IMR-90 (cell line): ENCODE data around the gene C11orf86. TPM values are rescaled to one million over a fixed set of nuclear protein-coding genes. Genes with fewer than 3 reads are reported as not detected.

Experiments used
- ATAC-seq: fragments of 200-7000 bp; cut with Tn5 transposase; 2 replicates; pipeline ENCODE4 v1.9.1; 2020; ENCODE audit warnings: low read depth, mild to moderate bottlenecking, moderate library complexity
- BruUV-seq: library from RNA; stranded (reverse); fragments of 400-500 nt; replicated peaks from 2 replicates; lab custom pipeline; 2021; lab: Mats Ljungman, UMichigan
- CTCF ChIA-PET: fragments of 300-600 bp; formaldehyde crosslinking; extraction: SDS; loops from one replicate; lab custom pipeline; 2021; ENCODE audit warnings: antibody characterized with exemption; lab: Yijun Ruan, JAX
- POLR2A ChIA-PET: fragments of 300-600 bp; sonication (Branson Sonifier 250); formaldehyde crosslinking; loops from one replicate; lab custom pipeline; 2022; ENCODE audit warnings: antibody characterized with exemption; ENCODE audit not compliant: unreplicated experiment; lab: Charles Lee
- DNase-seq: peaks from one replicate; pipeline ENCODE4 v3.0.0; 2013
- H2AFZ ChIP-seq: replicated peaks from 2 replicates; pipeline ENCODE3; 2013; ENCODE audit warnings: low read length, mild to moderate bottlenecking; ENCODE audit not compliant: poor library complexity
- H2AK5ac ChIP-seq: 2 replicates; pipeline ENCODE4 v1.6.1; 2013; ENCODE audit warnings: low read depth, low read length, inconsistent platforms
- H2AK9ac ChIP-seq: replicated peaks from 2 replicates; pipeline ENCODE3; 2013; ENCODE audit warnings: mild to moderate bottlenecking, low read depth, low read length, moderate library complexity; ENCODE audit not compliant: poor library complexity
- H2BK120ac ChIP-seq: 2 replicates; pipeline ENCODE4 v1.6.1; 2013; ENCODE audit warnings: low read depth, low read length, inconsistent platforms
- H2BK15ac ChIP-seq: 3 replicates; pipeline ENCODE4 v1.6.1; 2013; ENCODE audit warnings: low read depth, low read length, inconsistent platforms
- H2BK20ac ChIP-seq: 2 replicates; pipeline ENCODE4 v1.6.1; 2013; ENCODE audit warnings: low read depth, mild to moderate bottlenecking, inconsistent platforms, low read length, moderate library complexity
- H2BK5ac ChIP-seq: 2 replicates; pipeline ENCODE4 v1.6.1; 2013; ENCODE audit warnings: mild to moderate bottlenecking, low read depth, low read length, inconsistent platforms; ENCODE audit not compliant: poor library complexity, severe bottlenecking
- H3K14ac ChIP-seq: replicated peaks from 2 replicates; pipeline ENCODE4 v1.6.1; 2013; ENCODE audit warnings: low read depth, low read length, inconsistent platforms
- H3K18ac ChIP-seq: 2 replicates; pipeline ENCODE4 v1.6.1; 2013; ENCODE audit warnings: low read depth, low read length, control low read depth
- H3K23ac ChIP-seq: 2 replicates; pipeline ENCODE4 v1.6.1; 2013; ENCODE audit warnings: low read depth, low read length, inconsistent platforms
- H3K27ac ChIP-seq: 2 replicates; pipeline ENCODE4 v1.5.1; 2013; ENCODE audit warnings: mild to moderate bottlenecking, control low read depth, low read length; ENCODE audit not compliant: insufficient read depth
- H3K27me3 ChIP-seq: 2 replicates; pipeline ENCODE4 v1.6.1; 2013; ENCODE audit warnings: low read length; ENCODE audit not compliant: control insufficient read depth, insufficient read depth
- H3K36me3 ChIP-seq: 2 replicates; pipeline ENCODE4 v1.6.1; 2013; ENCODE audit warnings: low read length, mixed read lengths; ENCODE audit not compliant: control insufficient read depth, insufficient read depth
- H3K4ac ChIP-seq: 2 replicates; pipeline ENCODE4 v1.6.1; 2013; ENCODE audit warnings: low read depth, low read length, inconsistent platforms
- H3K4me1 ChIP-seq: 2 replicates; pipeline ENCODE4 v1.6.1; 2013; ENCODE audit warnings: low read length, mixed read lengths; ENCODE audit not compliant: control insufficient read depth, insufficient read depth
- H3K4me2 ChIP-seq: 2 replicates; pipeline ENCODE4 v1.6.1; 2013; ENCODE audit warnings: low read depth, mild to moderate bottlenecking, control low read depth, low read length, moderate library complexity
- H3K4me3 ChIP-seq: 2 replicates; pipeline ENCODE4 v1.5.1; 2013; ENCODE audit warnings: low read depth, mild to moderate bottlenecking, control low read depth, low read length, moderate library complexity; ENCODE audit not compliant: insufficient read depth
- H3K56ac ChIP-seq: 2 replicates; pipeline ENCODE4 v1.6.1; 2013; ENCODE audit warnings: low read length, inconsistent platforms; ENCODE audit not compliant: insufficient read depth; ENCODE audit errors: extremely low read depth
- H3K79me1 ChIP-seq, 2 experiments: 2 replicates each; pipeline ENCODE4 v1.6.1; 2013; ENCODE audit warnings: low read length in 2 of 2, inconsistent platforms in 1 of 2, low read depth in 1 of 2
- H3K9ac ChIP-seq: 2 replicates; pipeline ENCODE4 v1.6.1; 2013; ENCODE audit warnings: low read depth, low read length, control low read depth
- H3K9me1 ChIP-seq: 2 replicates; pipeline ENCODE4 v1.6.1; 2013; ENCODE audit warnings: low read length, inconsistent platforms; ENCODE audit not compliant: insufficient read depth
- H3K9me3 ChIP-seq: 2 replicates; pipeline ENCODE4 v1.6.1; 2013; ENCODE audit warnings: low read length; ENCODE audit not compliant: control insufficient read depth, insufficient read depth
- H4K20me1 ChIP-seq: 2 replicates; pipeline ENCODE4 v1.6.1; 2013; ENCODE audit warnings: low read length, inconsistent platforms; ENCODE audit not compliant: insufficient read depth
- H4K5ac ChIP-seq: 2 replicates; pipeline ENCODE4 v1.6.1; 2013; ENCODE audit warnings: mild to moderate bottlenecking, low read depth, low read length, control low read depth
- H4K8ac ChIP-seq, 2 experiments: 2 replicates each; pipeline ENCODE4 v1.6.1; 2013; ENCODE audit warnings: low read depth in 2 of 2, low read length in 2 of 2, control low read depth in 1 of 2, inconsistent platforms in 1 of 2
- H4K91ac ChIP-seq: 2 replicates; pipeline ENCODE4 v1.6.1; 2013; ENCODE audit warnings: low read depth, low read length, inconsistent platforms; ENCODE audit not compliant: insufficient read depth
- FOS ChIP-seq: fragments of 150-350 bp; IDR thresholded peaks from 2 replicates; pipeline ENCODE4 v1.6.1; 2016; ENCODE audit warnings: low read depth, low read length
- NFE2L2 ChIP-seq: fragments of 150-350 bp; IDR thresholded peaks from 2 replicates; pipeline ENCODE4 v1.6.1; 2016; ENCODE audit warnings: low read depth, mild to moderate bottlenecking, low read length
- WGBS, 2 experiments: methylation state at CpG; one replicate each; pipeline versions ENCODE4 v1.1.5 to v1.1.7; 2013; ENCODE audit warnings: missing lambda C conversion rate in 2 of 2; ENCODE audit not compliant: insufficient read length in 1 of 2; ENCODE audit errors: extremely low coverage in 2 of 2; 5-methylcytosine and 5-hydroxymethylcytosine counted together
- dilution Hi-C: fragments of 300-500 bp; cut with HindIII; formaldehyde crosslinking; loops from one replicate; pipeline ENCODE4 v1.14.3; 2018; ENCODE audit warnings: low sequenced_read_pairs; ENCODE audit not compliant: unreplicated experiment
- in situ Hi-C: fragments of 300-500 bp; cut with MboI; formaldehyde crosslinking; loops from 3 replicates; pipeline ENCODE4 v1.14.3; 2019; ENCODE audit warnings: low sequenced_read_pairs, inconsistent platforms, mixed read lengths
- intact Hi-C: fragments of 100-400 bp; cut with micrococcal nuclease; formaldehyde crosslinking; loops from 2 replicates; pipeline ENCODE4 v1.10.0; 2022
- polyA plus RNA-seq, 3 experiments: library from polyadenylated mRNA; depleted of rRNA; stranded (reverse); fragments of >200 nt; gene quantifications; 2 replicates each; pipeline ENCODE4 v1.2.3, GENCODE V29; 2012; ENCODE audit warnings: low replicate concordance in 1 of 3
- total RNA-seq: library from RNA; depleted of rRNA; stranded (reverse); fragments of >200 nt; gene quantifications from 2 replicates; pipeline ENCODE4 v1.2.3, GENCODE V29; 2012

The C11orf86 gene
- total and polyA plus RNA-seq, 2 of the 4 experiments (the other 2 are of a cell fraction) = not detected

DNA sequence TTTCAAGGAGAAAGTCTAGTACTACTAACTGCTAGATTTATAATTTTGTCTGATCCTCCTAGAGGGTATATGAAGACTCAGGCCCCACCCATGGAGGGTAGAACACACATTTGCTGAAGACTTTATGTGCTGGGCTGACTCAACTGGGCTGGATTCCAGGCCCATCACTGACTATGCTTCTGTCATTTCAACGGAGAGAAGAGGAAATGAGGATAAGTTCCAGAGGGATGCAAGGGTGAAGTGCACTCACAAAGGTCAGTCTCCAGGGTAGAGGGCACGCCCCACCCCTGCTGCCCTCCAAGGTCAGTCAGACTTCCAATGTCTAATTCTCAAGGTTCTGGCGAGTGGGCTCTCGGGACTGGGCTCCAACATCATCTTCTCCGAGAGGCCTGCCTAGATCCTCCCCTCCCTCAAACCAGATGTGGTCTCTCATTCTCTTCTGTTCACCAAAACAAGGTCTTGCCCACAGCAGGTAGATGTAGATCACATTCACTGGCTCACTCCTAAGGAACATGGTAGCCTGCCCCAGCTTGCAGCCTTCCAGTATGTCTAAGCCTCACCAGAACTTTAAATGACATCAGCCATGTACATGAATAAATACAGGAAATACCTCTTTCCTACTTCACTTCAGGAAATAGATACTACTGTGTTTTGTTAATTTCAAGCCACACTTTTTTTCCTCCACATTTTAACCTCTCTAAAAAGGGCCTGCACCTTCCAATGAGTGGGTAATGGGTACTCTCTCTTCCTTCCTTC, 7.3 kb upstream of the C11orf86 start:
- H3K9me1 ChIP-seq = peaks cover 27% of the 10 kb centered on the region
- H3K4ac ChIP-seq = peak overlapping the region; percentile 91
- peaks cover 28% of the 10 kb centered on the region for H3K4me1 ChIP-seq
- ChIA-PET CTCF (interaction anchor here (0.6 kb wide), 1 partner anchor 193 kb away, joined by 5 read pairs; no protein-coding TSS in a partner anchor), POLR2A (no interaction called here)
- no TSS peak for BruUV-seq
- H3K9ac ChIP-seq = no peak overlapping the region
- peak overlapping the region; percentile 98 for H2BK5ac ChIP-seq
- H2BK15ac ChIP-seq = peak overlapping the region; percentile 96
- H3K9me3 ChIP-seq = no peaks in the 10 kb centered on the region
- H3K23ac ChIP-seq = peak overlapping the region; percentile 90
- peak overlapping the region; percentile 99 for H4K91ac ChIP-seq
- peaks cover 3% of the 10 kb centered on the region; the same call in 1 of the 2 replicates for H4K20me1 ChIP-seq
- peak overlapping the region; percentile 97 for H2BK120ac ChIP-seq
- ATAC-seq = peak; percentile 31
- intact Hi-C loops (no loop called here), dilution Hi-C loops (no loop called here), in situ Hi-C loops (no loop called here)
- peak; percentile 17; the same call in 1 of the 2 replicates for TF ChIP-seq FOS
- TF ChIP-seq NFE2L2 = no peak
- peak overlapping the region; percentile 82 to 95 for H4K8ac ChIP-seq
- peak overlapping the region; percentile 80 for H3K18ac ChIP-seq
- H3K4me2 ChIP-seq = no peak overlapping the region; the same call in 1 of the 2 replicates
- no peaks in the 10 kb centered on the region for H3K27me3 ChIP-seq
- no peak overlapping the region for H3K4me3 ChIP-seq
- H3K56ac ChIP-seq = peak overlapping the region; percentile 77
- peak overlapping the region; percentile 100 for H2AK5ac ChIP-seq
- peak overlapping the region; percentile 69 for H4K5ac ChIP-seq
- peak overlapping the region; percentile 94 for H2BK20ac ChIP-seq
- no peaks in the 10 kb centered on the region for H3K36me3 ChIP-seq
- H3K27ac ChIP-seq = peak overlapping the region; percentile 95
- 83% methylated on average over 4 of the region's 5 CpGs; no CpG with 5 or more reads in 1 of the 2 experiments for WGBS, 2 experiments
- H3K79me1 ChIP-seq = peaks cover 0 to 5% of the 10 kb centered on the region in 2 experiments; a peak in 3 of 4 replicates
- H2AK9ac ChIP-seq = peak overlapping the region; percentile 96
- H2AFZ ChIP-seq = peak overlapping the region; percentile 77
- peak; percentile 90 for DNase-seq
- peak overlapping the region; percentile 98 for H3K14ac ChIP-seq
